Right lobe of liver (tissue), 4 donors: ENCODE data around the gene KAZN.

ENCODE experiments used
- POLR2A ChIP-seq: fragments of 450-650 bp; IDR thresholded peaks from one replicate; pipeline ENCODE4 v1.6.1; 2017; ENCODE audit warnings: antibody characterized with exemption, mild to moderate bottlenecking
- TF ChIP-seq, protein P1 (sequence below), 4 donors: fragments of 200-600 bp in 3 of 4; fragments of 450-650 bp in 1 of 4; IDR thresholded peaks; one replicate each; pipeline versions ENCODE4 v1.5.1 to v1.8.0; 2016 to 2022; ENCODE audit warnings: antibody characterized with exemption in 4 of 4, mild to moderate bottlenecking in 2 of 4
- donor health status: DM: no; HTN: no; CAD: no.
- donor health status: DM: no; HTN: no; CAD: no.
- donor health status: DM: no; HTN: yes; CAD: no.

DNA sequence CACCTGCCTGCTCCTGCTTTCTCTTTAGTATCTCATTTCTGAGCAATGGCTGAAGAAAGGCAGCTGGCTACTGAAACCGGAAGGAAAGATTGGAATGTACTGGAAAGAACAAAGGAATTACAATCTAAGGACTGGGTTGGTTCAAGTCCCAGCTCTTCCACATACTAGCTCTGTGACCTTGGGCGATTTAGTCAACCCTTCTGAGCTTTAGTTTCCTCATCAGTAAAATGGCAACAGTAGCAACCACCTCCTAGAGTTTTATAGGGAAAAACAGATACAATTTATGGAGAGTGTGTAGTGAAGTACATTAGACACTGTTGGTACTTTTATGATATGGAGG lies 158.8 kb downstream of the KAZN start:
- TF ChIP-seq, protein P1, sequence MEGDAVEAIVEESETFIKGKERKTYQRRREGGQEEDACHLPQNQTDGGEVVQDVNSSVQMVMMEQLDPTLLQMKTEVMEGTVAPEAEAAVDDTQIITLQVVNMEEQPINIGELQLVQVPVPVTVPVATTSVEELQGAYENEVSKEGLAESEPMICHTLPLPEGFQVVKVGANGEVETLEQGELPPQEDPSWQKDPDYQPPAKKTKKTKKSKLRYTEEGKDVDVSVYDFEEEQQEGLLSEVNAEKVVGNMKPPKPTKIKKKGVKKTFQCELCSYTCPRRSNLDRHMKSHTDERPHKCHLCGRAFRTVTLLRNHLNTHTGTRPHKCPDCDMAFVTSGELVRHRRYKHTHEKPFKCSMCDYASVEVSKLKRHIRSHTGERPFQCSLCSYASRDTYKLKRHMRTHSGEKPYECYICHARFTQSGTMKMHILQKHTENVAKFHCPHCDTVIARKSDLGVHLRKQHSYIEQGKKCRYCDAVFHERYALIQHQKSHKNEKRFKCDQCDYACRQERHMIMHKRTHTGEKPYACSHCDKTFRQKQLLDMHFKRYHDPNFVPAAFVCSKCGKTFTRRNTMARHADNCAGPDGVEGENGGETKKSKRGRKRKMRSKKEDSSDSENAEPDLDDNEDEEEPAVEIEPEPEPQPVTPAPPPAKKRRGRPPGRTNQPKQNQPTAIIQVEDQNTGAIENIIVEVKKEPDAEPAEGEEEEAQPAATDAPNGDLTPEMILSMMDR (IDR thresholded peaks at IDR 0.05) = no peak
- TF ChIP-seq POLR2A = no peak
